ENCODE measurements around the gene SLCO1A2.

- no peak for TF ChIP-seq CTCF (IDR thresholded peaks at IDR 0.05; ENCODE audit: borderline replicate concordance, extremely low read depth, low read length, poor library complexity, severe bottlenecking)
- no peak for TF ChIP-seq EZH2 (IDR thresholded peaks at IDR 0.05; ENCODE audit: borderline replicate concordance, low read depth, low read length, severe bottlenecking)
Observed at GRCh38 chr12:21334771-21335325, at the start of gene SLCO1A2.

Data from DND-41 (cell line).